Activated CD8-positive, alpha-beta T cell treated with anti-CD3 and anti-CD28 coated beads, Interleukin-2, amount 10 ng/mL, durations not matched to agents 7 days and 5 days (primary cell): ENCODE data around the gene C10orf90. TPM values are rescaled to one million over a fixed set of nuclear protein-coding genes. Genes with fewer than 3 reads are reported as not detected.

Source experiments
- ATAC-seq: fragments of 150-1000 bp; cut with Tn5 transposase; one replicate; pipeline ENCODE4 v1.10.0; 2021; ENCODE audit warnings: moderate library complexity
- CTCF ChIA-PET: fragments of 350-600 bp; sonication (Branson Sonifier 250); formaldehyde crosslinking; loops from one replicate; lab custom pipeline; 2021; ENCODE audit warnings: antibody characterized with exemption; lab: Charles Lee
- POLR2A ChIA-PET: fragments of 350-600 bp; sonication (Branson Sonifier 250); formaldehyde crosslinking; loops from one replicate; lab custom pipeline; 2021; ENCODE audit warnings: antibody characterized with exemption; lab: Charles Lee
- DNase-seq: peaks from one replicate; pipeline ENCODE4 v3.0.0-alpha.2; 2020
- H3K27ac Mint-ChIP-seq: one replicate; pipeline ENCODE4 v1.8.0; 2021; ENCODE audit warnings: mild to moderate bottlenecking, mixed read lengths
- H3K27me3 Mint-ChIP-seq: one replicate; pipeline ENCODE4 v1.8.0; 2021; ENCODE audit warnings: low read depth, mixed read lengths
- H3K36me3 Mint-ChIP-seq: one replicate; pipeline ENCODE4 v1.8.0; 2021; ENCODE audit warnings: low read depth, mixed read lengths
- H3K4me1 Mint-ChIP-seq: one replicate; pipeline ENCODE4 v1.8.0; 2021; ENCODE audit warnings: low read depth, mixed read lengths
- H3K4me3 Mint-ChIP-seq: one replicate; pipeline ENCODE4 v1.8.0; 2021; ENCODE audit warnings: mild to moderate bottlenecking, mixed read lengths
- H3K9me3 Mint-ChIP-seq: one replicate; pipeline ENCODE4 v1.8.0; 2022; ENCODE audit warnings: mixed read lengths; ENCODE audit not compliant: insufficient read depth
- total RNA-seq, 2 experiments: library from RNA; stranded (reverse); gene quantifications; one replicate each; pipeline ENCODE4 v1.2.3, GENCODE V29; 2021

Gene C10orf90
- total RNA-seq, 2 experiments from 2014 or later: not detected

DNA sequence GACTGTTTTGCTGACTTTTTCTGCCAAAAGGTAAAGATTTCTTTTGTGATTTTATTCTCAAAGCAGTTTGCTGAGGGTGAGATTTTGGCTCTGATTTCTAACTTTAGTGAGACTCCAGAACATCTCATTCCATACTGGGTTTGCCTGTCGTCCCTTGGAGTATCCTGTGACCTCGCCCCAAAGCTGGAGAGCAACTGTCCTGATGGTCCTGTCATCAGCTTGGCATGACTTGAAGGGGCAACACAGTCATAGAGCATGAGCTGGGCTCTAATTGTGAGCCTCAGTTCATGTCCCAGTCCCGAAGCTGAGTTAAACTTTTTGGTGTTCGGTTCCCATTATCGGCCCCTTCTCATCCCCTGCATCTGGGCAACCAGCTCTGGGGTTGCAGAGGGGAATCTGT, 23.4 kb downstream of the C10orf90 start:
- ChIA-PET POLR2A (no interaction called here), CTCF (no interaction called here)
- no peaks in the 10 kb centered on the region for H3K36me3 Mint-ChIP-seq
- no peak overlapping the region for H3K27ac Mint-ChIP-seq
- no peaks in the 10 kb centered on the region for H3K27me3 Mint-ChIP-seq
- no peaks in the 10 kb centered on the region for H3K9me3 Mint-ChIP-seq
- H3K4me1 Mint-ChIP-seq: no peaks in the 10 kb centered on the region
- ATAC-seq (no peak), DNase-seq (no peak)
- H3K4me3 Mint-ChIP-seq: no peak overlapping the region

DNA sequence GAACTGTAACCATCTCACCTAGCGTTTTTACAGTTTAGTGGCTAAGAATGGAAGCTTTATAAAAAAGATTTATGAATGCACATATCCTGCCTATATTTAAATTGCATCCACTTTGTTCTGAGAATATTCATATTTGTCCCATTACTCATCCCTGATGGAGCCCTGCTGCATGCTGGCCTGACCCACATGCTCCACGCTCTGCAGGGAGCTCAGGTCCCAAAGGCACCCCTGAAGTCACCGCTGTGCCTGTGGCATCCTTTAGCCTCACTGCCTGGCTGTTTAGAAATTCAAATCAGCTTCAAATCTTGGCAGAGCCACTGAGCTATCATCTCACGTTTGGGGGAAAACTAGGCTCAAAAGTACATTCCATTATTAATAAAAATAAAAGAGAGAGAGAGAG, 24.4 kb downstream of the C10orf90 start:
- POLR2A ChIA-PET: no interaction called here

DNA sequence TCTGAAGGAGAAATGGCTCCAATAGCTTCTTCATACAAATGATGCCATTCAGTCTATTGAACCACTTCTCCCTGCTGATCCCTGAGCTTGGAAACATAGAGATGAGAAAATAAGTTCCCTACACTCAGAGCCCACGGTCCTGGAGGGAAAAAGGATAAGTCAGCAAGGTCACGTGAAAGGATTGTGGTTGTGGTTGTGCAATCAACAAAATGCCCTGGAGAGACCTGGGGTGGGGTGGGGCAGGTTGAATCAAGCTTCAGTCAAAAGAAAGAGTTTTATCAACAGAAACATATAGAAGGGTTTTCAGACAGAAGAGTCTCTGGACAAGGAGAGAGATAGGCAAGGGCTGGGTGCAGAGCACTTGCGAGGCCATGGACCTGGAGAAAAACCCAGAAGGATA, 30.1 kb downstream of the C10orf90 start:
- H3K4me1 Mint-ChIP-seq: no peaks in the 10 kb centered on the region
- no peak for ATAC-seq
- POLR2A ChIA-PET: no interaction called here

More for the DNA sequence above, 24.4 kb downstream of the C10orf90 start:
- no peak overlapping the region for H3K4me3 Mint-ChIP-seq
- CTCF ChIA-PET: interaction anchor here (1.2 kb wide), 1 partner anchor 13 kb away, joined by 3 read pairs; no protein-coding TSS in a partner anchor
- H3K4me1 Mint-ChIP-seq: no peaks in the 10 kb centered on the region
- ATAC-seq (no peak), DNase-seq (no peak)
- no peaks in the 10 kb centered on the region for H3K9me3 Mint-ChIP-seq
- no peak overlapping the region for H3K27ac Mint-ChIP-seq
- no peaks in the 10 kb centered on the region for H3K36me3 Mint-ChIP-seq
- H3K27me3 Mint-ChIP-seq: no peaks in the 10 kb centered on the region

DNA sequence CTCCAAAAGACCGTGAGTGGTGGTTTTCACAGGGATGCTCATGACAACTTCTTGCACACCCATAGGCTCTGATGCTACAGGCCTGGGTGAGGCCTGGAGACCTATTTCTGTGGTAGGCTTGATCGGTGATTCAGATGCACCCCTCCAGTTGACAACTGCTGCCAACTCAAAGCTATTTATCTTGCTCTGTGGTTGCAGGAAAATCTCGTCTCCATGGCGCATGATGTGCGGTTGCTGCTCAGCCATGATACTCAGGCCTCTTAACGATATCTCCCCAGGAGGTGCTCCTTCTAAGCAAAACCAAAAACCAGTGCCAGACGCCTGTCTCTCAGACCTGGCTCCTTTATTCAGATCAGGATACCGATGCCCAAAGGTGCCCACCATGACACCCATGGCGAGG, 31.4 kb downstream of the C10orf90 start:
- CTCF ChIA-PET: no interaction called here
- DNase-seq: no peak
- Mint-ChIP-seq H3K27me3 (no peaks in the 10 kb centered on the region), H3K4me3 (no peak overlapping the region), H3K9me3 (no peaks in the 10 kb centered on the region), H3K36me3 (no peaks in the 10 kb centered on the region), H3K27ac (no peak overlapping the region), H3K4me1 (no peaks in the 10 kb centered on the region)
- POLR2A ChIA-PET: no interaction called here
- ATAC-seq: no peak

More for the DNA sequence above, 30.1 kb downstream of the C10orf90 start:
- H3K4me3 Mint-ChIP-seq: no peak overlapping the region
- no peak overlapping the region for H3K27ac Mint-ChIP-seq
- no peaks in the 10 kb centered on the region for H3K27me3 Mint-ChIP-seq
- no peak for DNase-seq
- CTCF ChIA-PET: no interaction called here
- no peaks in the 10 kb centered on the region for H3K36me3 Mint-ChIP-seq
- no peaks in the 10 kb centered on the region for H3K9me3 Mint-ChIP-seq

DNA sequence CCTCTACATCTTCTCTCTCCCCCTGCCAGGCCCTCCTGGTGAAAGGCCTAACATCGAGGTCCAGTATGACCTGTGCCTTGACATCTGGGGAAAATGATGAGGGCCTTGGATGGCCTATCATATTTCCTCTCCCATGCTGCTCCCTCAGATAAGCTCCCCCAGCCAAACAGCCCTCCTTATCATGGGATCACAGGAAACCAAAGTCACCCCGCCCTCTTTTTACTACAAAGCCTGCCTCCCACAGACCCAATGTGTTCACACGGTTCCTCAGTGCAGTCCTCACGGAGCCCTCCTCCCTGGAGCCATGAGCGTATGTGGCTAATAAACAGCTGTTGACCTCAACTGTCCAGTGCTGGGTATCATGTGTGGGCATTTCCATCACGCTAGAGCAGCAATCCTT, 32.0 kb downstream of the C10orf90 start:
- H3K4me1 Mint-ChIP-seq: no peaks in the 10 kb centered on the region
- H3K27me3 Mint-ChIP-seq: no peaks in the 10 kb centered on the region
- no peak for ATAC-seq
- no peak overlapping the region for H3K27ac Mint-ChIP-seq
- no peaks in the 10 kb centered on the region for H3K36me3 Mint-ChIP-seq
- H3K4me3 Mint-ChIP-seq: no peak overlapping the region
- ChIA-PET POLR2A (no interaction called here), CTCF (no interaction called here)
- no peaks in the 10 kb centered on the region for H3K9me3 Mint-ChIP-seq
- no peak for DNase-seq

DNA sequence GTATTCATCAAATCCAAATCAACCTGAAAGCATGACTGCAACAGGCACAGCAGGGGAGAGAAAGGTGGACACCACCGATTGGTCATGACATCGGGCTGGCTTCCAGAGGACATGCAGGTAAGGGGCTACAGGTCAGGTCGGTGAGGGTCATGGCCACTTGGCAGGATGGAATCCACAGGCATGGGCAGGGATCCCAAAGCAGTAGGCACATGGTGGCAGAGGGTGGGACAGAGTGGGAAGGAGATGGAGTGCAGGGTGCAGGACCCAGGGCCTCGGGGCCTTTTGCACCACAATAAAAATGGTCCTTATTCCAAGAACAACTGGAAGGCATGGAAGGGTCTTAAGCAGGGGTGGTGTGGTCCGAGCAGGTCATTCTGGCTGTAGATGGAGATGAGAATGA, 33.0 kb downstream of the C10orf90 start:
- ChIA-PET CTCF (no interaction called here), POLR2A (no interaction called here)
- no peaks in the 10 kb centered on the region for H3K27me3 Mint-ChIP-seq
- no peak overlapping the region for H3K4me3 Mint-ChIP-seq
- no peaks in the 10 kb centered on the region for H3K4me1 Mint-ChIP-seq
- no peaks in the 10 kb centered on the region for H3K36me3 Mint-ChIP-seq
- ATAC-seq: no peak
- H3K9me3 Mint-ChIP-seq: no peaks in the 10 kb centered on the region
- no peak for DNase-seq
- H3K27ac Mint-ChIP-seq: no peak overlapping the region

DNA sequence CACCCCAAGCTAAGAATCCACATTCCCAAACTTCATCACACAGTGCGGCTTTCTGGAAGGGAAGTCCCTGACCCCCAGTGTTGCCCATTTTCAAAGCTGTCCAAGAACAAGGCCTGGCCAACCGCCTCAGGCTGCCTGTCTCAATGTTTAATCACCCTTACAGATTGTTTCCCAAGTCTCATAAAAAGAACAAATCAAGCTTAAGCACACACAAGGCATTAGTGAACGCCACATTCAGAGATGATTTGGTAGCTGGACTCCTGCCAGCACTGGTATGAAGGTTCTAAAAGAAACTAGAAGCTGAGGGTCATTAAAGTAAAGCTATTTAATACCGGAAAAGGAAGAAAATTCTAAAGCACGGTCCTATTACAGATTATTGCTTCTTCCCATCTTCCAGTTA, 35.6 kb downstream of the C10orf90 start:
- no peak for DNase-seq
- H3K4me3 Mint-ChIP-seq: no peak overlapping the region
- POLR2A ChIA-PET: no interaction called here
- no peaks in the 10 kb centered on the region for H3K9me3 Mint-ChIP-seq
- no peak overlapping the region for H3K27ac Mint-ChIP-seq
- no peaks in the 10 kb centered on the region for H3K4me1 Mint-ChIP-seq
- CTCF ChIA-PET: no interaction called here
- no peaks in the 10 kb centered on the region for H3K27me3 Mint-ChIP-seq
- H3K36me3 Mint-ChIP-seq: no peaks in the 10 kb centered on the region
- no peak for ATAC-seq

DNA sequence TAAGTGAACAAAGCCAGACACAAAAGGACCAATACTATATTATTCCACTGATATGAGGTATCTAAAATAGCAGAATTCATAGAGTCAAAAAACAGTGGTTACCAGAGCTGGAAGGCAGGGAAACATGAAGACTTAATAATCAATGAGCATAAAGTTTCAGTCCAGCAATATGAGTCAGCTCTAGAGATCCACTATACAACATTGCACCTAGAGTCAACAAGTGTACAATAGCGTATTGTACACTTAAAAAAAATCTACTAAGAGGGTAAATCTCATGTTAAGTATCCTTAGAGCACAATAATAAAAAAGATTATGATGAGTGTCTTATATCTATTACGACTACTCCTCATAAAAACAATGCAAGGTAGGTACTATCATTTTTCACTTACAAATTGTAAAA, 36.1 kb downstream of the C10orf90 start:
- Mint-ChIP-seq H3K27me3 (no peaks in the 10 kb centered on the region), H3K36me3 (no peaks in the 10 kb centered on the region), H3K27ac (no peak overlapping the region), H3K4me1 (no peaks in the 10 kb centered on the region), H3K9me3 (no peaks in the 10 kb centered on the region), H3K4me3 (no peak overlapping the region)
- POLR2A ChIA-PET: no interaction called here
- CTCF ChIA-PET: no interaction called here
- ATAC-seq (no peak), DNase-seq (no peak)

DNA sequence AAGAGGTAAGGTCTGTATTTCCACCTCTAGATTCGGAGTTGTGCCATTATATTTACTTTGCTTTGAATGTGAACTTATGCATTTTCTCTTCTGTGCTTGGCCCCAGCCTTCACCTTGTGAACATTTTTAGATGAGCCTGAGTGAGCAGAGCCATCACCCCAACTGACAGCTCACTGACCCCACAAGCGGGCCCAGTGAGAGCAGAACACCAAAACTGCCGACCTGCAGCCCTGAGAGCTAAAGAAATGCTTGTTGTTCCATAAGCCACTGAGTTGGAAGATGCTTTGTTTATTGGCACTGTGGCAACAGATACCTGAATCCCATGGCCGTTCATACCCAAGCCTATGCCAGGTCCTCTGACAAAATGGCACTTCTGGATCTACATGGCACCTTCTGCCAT, 37.8 kb downstream of the C10orf90 start:
- Mint-ChIP-seq H3K9me3 (no peaks in the 10 kb centered on the region), H3K36me3 (no peaks in the 10 kb centered on the region), H3K4me1 (no peaks in the 10 kb centered on the region), H3K27me3 (no peaks in the 10 kb centered on the region), H3K27ac (no peak overlapping the region), H3K4me3 (no peak overlapping the region)
- POLR2A ChIA-PET: no interaction called here
- DNase-seq (no peak), ATAC-seq (no peak)
- CTCF ChIA-PET: no interaction called here

DNA sequence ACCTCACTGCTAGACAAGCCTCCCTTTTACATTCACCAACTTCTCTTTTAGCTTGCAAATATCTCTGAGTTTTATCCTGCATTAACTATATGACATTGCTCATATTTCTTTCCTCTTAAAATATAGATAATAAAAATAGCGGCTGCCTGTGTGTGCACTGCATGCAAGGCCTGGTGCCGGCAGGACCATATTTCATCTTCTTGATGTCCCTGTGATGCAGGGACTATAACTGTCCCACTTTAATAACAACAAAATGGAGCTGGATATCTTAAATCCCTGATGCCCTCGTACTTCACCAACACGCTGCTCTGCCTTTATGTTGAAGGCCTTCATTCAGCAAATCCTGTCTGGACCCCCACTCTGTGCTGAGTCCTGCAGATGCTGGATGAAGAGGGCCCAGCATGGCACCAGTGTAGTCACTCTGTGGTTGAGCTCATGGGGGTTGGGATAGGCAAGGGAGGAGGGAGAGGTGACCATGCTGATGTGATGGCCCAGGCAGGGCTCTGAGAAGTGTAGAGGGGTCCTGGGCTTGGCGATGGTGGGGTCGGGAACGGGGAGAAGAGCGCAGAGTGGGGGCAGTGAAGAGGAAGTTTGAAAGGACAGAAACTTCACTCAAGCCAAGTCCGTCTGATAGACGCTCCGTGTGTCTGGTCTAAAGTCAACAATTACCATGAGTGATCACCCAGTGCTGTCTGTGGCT, 40.4 kb downstream of the C10orf90 start:
- POLR2A ChIA-PET: no interaction called here
- Mint-ChIP-seq H3K4me1 (no peaks in the 10 kb centered on the region), H3K27ac (no peak overlapping the region), H3K27me3 (no peaks in the 10 kb centered on the region), H3K4me3 (no peak overlapping the region), H3K36me3 (no peaks in the 10 kb centered on the region), H3K9me3 (no peaks in the 10 kb centered on the region)
- CTCF ChIA-PET: no interaction called here
- DNase-seq: no peak
- ATAC-seq: no peak

DNA sequence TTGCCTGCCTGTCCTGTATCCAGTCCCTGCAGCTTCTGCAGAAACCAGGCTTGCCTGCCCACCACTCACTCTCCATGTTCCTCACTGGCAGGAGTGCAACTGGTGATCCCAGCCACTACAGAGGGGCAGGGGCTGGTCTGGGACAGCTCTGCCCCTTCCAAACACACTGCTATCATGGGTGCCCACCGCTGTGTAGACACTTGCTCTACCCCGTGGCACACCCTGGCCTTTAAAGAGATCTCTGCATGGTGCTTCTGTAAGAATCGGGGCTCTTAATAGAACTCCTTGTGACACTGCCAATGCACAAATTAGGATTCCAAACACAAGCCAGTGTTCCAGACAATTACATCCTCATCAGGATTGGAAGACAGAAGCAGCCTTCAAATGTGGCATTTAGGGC, 41.7 kb downstream of the C10orf90 start:
- Mint-ChIP-seq H3K4me3 (no peak overlapping the region), H3K27ac (no peak overlapping the region), H3K36me3 (no peaks in the 10 kb centered on the region), H3K4me1 (no peaks in the 10 kb centered on the region), H3K9me3 (no peaks in the 10 kb centered on the region), H3K27me3 (no peaks in the 10 kb centered on the region)
- DNase-seq: no peak
- ChIA-PET CTCF (no interaction called here), POLR2A (no interaction called here)
- ATAC-seq: no peak

DNA sequence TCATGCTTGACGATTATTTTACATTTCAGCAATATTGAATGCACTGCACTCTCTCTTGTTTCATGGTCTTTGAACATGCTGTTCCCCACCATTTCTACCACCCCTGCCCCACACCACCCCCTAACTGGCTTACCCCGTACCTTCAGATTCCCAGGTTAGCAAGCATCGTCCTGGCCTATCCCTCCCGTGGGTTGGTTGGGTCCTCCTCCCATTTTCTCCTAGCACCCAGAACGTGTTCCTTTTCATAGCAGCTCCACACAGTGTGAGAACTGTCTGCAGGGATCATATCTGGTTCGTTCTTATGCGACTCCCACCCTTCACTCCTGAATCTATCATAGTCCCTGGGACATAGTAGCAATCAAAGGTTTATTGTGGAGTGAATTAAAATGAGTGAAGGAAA, 48.6 kb downstream of the C10orf90 start:
- Mint-ChIP-seq H3K27me3 (no peaks in the 10 kb centered on the region), H3K4me1 (no peaks in the 10 kb centered on the region), H3K9me3 (no peaks in the 10 kb centered on the region), H3K27ac (no peak overlapping the region), H3K4me3 (no peak overlapping the region), H3K36me3 (no peaks in the 10 kb centered on the region)
- ATAC-seq (no peak), DNase-seq (no peak)
- ChIA-PET POLR2A (no interaction called here), CTCF (no interaction called here)

DNA sequence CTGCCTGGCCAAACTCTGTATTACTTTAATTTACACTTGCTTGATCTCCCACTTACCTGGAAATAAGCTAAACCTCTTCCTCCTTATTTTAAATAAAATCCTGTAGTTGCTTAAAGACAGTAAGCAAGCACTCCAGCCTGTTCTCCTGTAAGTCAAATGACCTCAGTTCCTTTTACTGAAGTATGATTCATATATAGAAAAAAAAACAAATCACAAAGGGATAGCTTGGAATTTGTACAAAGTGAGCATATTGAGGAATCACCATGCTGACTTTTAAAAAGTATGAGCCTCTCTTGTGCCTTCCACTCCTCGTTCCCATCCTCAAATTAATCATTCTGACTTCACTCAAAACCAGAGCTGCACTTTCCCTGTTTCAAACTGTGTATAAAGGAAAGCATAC, 52.0 kb downstream of the C10orf90 start:
- H3K27me3 Mint-ChIP-seq: no peaks in the 10 kb centered on the region
- no peak overlapping the region for H3K4me3 Mint-ChIP-seq
- no peaks in the 10 kb centered on the region for H3K36me3 Mint-ChIP-seq
- ATAC-seq (no peak), DNase-seq (no peak)
- CTCF ChIA-PET: no interaction called here
- H3K27ac Mint-ChIP-seq: no peak overlapping the region
- POLR2A ChIA-PET: no interaction called here
- no peaks in the 10 kb centered on the region for H3K9me3 Mint-ChIP-seq
- no peaks in the 10 kb centered on the region for H3K4me1 Mint-ChIP-seq
